GM20000 (cell line): ENCODE results near the gene SMLR1.

ENCODE experiments used
- DNase-seq: peaks from one replicate; pipeline ENCODE4 v3.0.0; 2012; ENCODE audit warnings: low spot score
- CTCF ChIP-seq: IDR thresholded peaks from 2 replicates; pipeline ENCODE4 v1.5.1; 2012; ENCODE audit warnings: mild to moderate bottlenecking, control low read depth; ENCODE audit errors: extremely low read depth, missing control alignments

The SMLR1 gene

GRCh38 chr6:130810307-130811030 is 16.7 kb upstream of the SMLR1 start:
- TF ChIP-seq CTCF: no peak
- no peak for DNase-seq

GRCh38 chr6:130811932-130812331 is 15.3 kb upstream of the SMLR1 start:
- DNase-seq: no peak
- no peak for TF ChIP-seq CTCF

- no peak for TF ChIP-seq CTCF
- DNase-seq: no peak
Measured at GRCh38 chr6:130814506-130814905, 12.7 kb upstream of the SMLR1 start.

- no peak for DNase-seq
Measured at GRCh38 chr6:130815200-130816071, 11.8 kb upstream of the SMLR1 start.

GRCh38 chr6:130822736-130823135 is 4.5 kb upstream of the SMLR1 start:
- no peak for DNase-seq
- no peak for TF ChIP-seq CTCF

More at GRCh38 chr6:130815200-130816071, 11.8 kb upstream of the SMLR1 start:
- TF ChIP-seq CTCF: no peak

GRCh38 chr6:130824978-130825694 is 2.1 kb upstream of the SMLR1 start:
- TF ChIP-seq CTCF: no peak
- no peak for DNase-seq

- DNase-seq: no peak
- no peak for TF ChIP-seq CTCF
Measured at GRCh38 chr6:130825772-130826441, 1.3 kb upstream of the SMLR1 start.
